RWPE2 (cell line): ENCODE results near the gene SLC37A1.

Source experiments
- ATAC-seq: fragments of 200-7000 bp; cut with Tn5 transposase; 3 replicates; pipeline ENCODE4 v1.9.1; 2021; ENCODE audit warnings: low read depth
- DNase-seq: peaks from one replicate; pipeline ENCODE4 v3.0.0-alpha.2; 2020; ENCODE audit warnings: low spot score
- H3K27ac ChIP-seq: fragments of 450-650 bp; 2 replicates; pipeline ENCODE4 v1.5.1; 2017; ENCODE audit warnings: mild to moderate bottlenecking; ENCODE audit not compliant: poor library complexity, severe bottlenecking
- H3K27me3 ChIP-seq: fragments of 250-450 bp; sonication (Bioruptor Pico); 2 replicates; pipeline ENCODE4 v1.5.1; 2021; ENCODE audit warnings: mild to moderate bottlenecking, moderate library complexity; ENCODE audit not compliant: insufficient read depth, poor library complexity, severe bottlenecking
- H3K36me3 ChIP-seq: fragments of 250-450 bp; sonication (Bioruptor Pico); 2 replicates; pipeline ENCODE4 v1.5.1; 2020; ENCODE audit warnings: low read depth, mild to moderate bottlenecking, moderate library complexity
- H3K4me1 ChIP-seq: fragments of 250-450 bp; sonication (Bioruptor Pico); 2 replicates; pipeline ENCODE4 v1.5.1; 2021; ENCODE audit warnings: mild to moderate bottlenecking, moderate library complexity; ENCODE audit not compliant: insufficient read depth, poor library complexity, severe bottlenecking
- H3K4me3 ChIP-seq: fragments of 250-450 bp; sonication (Bioruptor Pico); 2 replicates; pipeline ENCODE4 v1.5.1; 2021; ENCODE audit warnings: mild to moderate bottlenecking, moderate library complexity; ENCODE audit not compliant: severe bottlenecking
- H3K9me3 ChIP-seq: fragments of 250-450 bp; sonication (Bioruptor Pico); 2 replicates; pipeline ENCODE4 v1.5.1; 2021; ENCODE audit warnings: mild to moderate bottlenecking, moderate library complexity; ENCODE audit not compliant: severe bottlenecking
- TF ChIP-seq, protein P1 (sequence below): fragments of 450-650 bp; IDR thresholded peaks from one replicate; pipeline ENCODE4 v1.5.1; 2017; ENCODE audit warnings: mild to moderate bottlenecking, moderate library complexity; ENCODE audit not compliant: poor library complexity, severe bottlenecking

SLC37A1 gene

DNA sequence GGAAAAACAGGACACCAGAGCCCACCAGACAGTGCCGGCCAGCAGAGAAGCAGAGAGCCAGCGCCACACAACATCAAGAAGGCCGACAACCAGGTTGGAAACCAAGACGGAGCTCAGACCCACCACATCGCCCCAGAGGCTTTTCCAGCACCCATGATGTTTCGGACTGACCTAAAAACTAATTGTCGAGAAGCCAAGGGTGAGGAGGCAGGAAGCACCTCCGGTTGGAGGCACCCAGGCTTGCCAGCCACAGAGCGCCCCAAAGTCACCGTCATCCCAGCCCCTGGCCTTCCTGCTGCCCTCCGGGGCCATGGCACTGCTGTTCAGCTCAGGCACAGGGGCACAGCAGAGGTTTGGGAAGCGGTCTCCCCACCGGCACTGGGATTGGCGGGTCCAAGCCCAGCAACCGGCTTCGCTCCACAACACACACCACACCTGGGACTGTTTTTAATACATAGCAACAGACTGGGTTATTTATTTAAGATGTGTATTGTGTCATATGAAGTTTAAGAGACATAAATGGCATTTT is 67.2 kb downstream of the SLC37A1 start:
- TF ChIP-seq, protein P1, sequence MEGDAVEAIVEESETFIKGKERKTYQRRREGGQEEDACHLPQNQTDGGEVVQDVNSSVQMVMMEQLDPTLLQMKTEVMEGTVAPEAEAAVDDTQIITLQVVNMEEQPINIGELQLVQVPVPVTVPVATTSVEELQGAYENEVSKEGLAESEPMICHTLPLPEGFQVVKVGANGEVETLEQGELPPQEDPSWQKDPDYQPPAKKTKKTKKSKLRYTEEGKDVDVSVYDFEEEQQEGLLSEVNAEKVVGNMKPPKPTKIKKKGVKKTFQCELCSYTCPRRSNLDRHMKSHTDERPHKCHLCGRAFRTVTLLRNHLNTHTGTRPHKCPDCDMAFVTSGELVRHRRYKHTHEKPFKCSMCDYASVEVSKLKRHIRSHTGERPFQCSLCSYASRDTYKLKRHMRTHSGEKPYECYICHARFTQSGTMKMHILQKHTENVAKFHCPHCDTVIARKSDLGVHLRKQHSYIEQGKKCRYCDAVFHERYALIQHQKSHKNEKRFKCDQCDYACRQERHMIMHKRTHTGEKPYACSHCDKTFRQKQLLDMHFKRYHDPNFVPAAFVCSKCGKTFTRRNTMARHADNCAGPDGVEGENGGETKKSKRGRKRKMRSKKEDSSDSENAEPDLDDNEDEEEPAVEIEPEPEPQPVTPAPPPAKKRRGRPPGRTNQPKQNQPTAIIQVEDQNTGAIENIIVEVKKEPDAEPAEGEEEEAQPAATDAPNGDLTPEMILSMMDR = no peak
- ATAC-seq = no peak
- peaks cover 5% of the 10 kb centered on the region for H3K9me3 ChIP-seq
- DNase-seq = peak; percentile 28
- 0 out of 2 replicates have a peak, but pooled peaks cover 3% of the 10 kb centered on the region for H3K36me3 ChIP-seq
- no peak overlapping the region for H3K27ac ChIP-seq
- no peak overlapping the region for H3K4me3 ChIP-seq
- no peaks in the 10 kb centered on the region for H3K27me3 ChIP-seq
- no peaks in the 10 kb centered on the region for H3K4me1 ChIP-seq

GRCh38 chr21:42581336-42581992 is 67.8 kb downstream of the SLC37A1 start:
- Histone ChIP-seq H3K27me3 (no peaks in the 10 kb centered on the region), H3K27ac (no peak overlapping the region), H3K4me3 (no peak overlapping the region), H3K36me3 (0 out of 2 replicates have a peak, but pooled peaks cover 2% of the 10 kb centered on the region), H3K9me3 (peaks cover 5% of the 10 kb centered on the region), H3K4me1 (no peaks in the 10 kb centered on the region)
- peak; percentile 30 for DNase-seq
- no peak for ATAC-seq
- TF ChIP-seq, protein P1 = no peak

GRCh38 chr21:42581993-42582786 is 68.5 kb downstream of the SLC37A1 start:
- TF ChIP-seq, protein P1 = no peak
- ATAC-seq = no peak
- H3K9me3 ChIP-seq = no peaks in the 10 kb centered on the region
- no peaks in the 10 kb centered on the region for H3K4me1 ChIP-seq
- no peak overlapping the region for H3K27ac ChIP-seq
- H3K27me3 ChIP-seq = no peaks in the 10 kb centered on the region
- DNase-seq = peak; percentile 34
- H3K36me3 ChIP-seq = no peaks in the 10 kb centered on the region
- no peak overlapping the region for H3K4me3 ChIP-seq

GRCh38 chr21:42582787-42583476 is 69.3 kb downstream of the SLC37A1 start:
- no peak overlapping the region for H3K27ac ChIP-seq
- DNase-seq (peak; percentile 19), ATAC-seq (no peak)
- no peaks in the 10 kb centered on the region for H3K4me1 ChIP-seq
- TF ChIP-seq, protein P1 = no peak
- no peaks in the 10 kb centered on the region for H3K36me3 ChIP-seq
- no peaks in the 10 kb centered on the region for H3K9me3 ChIP-seq
- no peaks in the 10 kb centered on the region for H3K27me3 ChIP-seq
- H3K4me3 ChIP-seq = no peak overlapping the region
